RWPE1 (cell line): ENCODE data around the gene FYN.

ENCODE experiments used
- CTCF ChIA-PET: fragments of 350-600 bp; sonication (Branson Sonifier 250); formaldehyde crosslinking; extraction: SDS; loops from one replicate; lab custom pipeline; 2021; lab: Yijun Ruan, JAX
- POLR2A ChIA-PET: fragments of 400-600 bp; formaldehyde crosslinking; extraction: SDS; loops from one replicate; lab custom pipeline; 2020; ENCODE audit warnings: antibody characterized with exemption; ENCODE audit not compliant: low non-redundant PET; lab: Yijun Ruan, JAX
- DNase-seq: peaks from one replicate; pipeline ENCODE4 v3.0.0; 2012; ENCODE audit warnings: low spot score
- H3K27ac ChIP-seq: fragments of 450-650 bp; 2 replicates; pipeline ENCODE4 v1.5.1; 2017
- TF ChIP-seq, protein P1 (sequence below): fragments of 450-650 bp; conservative IDR thresholded peaks from 2 replicates; pipeline ENCODE4 v1.5.1; 2017; ENCODE audit warnings: low read depth, mild to moderate bottlenecking

The FYN gene

DNA sequence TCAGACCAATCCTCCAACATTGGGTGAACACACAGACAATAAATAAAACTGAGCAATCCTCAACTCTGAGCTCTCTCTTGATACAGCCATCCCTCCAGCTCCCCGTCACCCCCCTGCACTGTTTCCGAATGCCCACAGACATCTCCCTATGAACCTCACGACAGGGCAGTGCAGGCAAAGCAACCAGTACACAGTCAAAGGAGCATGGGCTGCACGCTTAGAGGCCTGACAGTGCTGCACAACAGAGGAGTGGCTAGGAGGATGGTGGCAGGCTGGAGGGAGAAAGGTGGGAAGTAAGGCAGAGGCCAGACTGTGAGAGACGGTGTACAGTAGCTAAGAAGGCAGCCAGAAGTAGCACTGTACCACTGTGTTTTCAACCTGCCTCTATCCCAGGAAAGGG is 24.0 kb downstream of the FYN start:
- no peak for DNase-seq
- CTCF ChIA-PET: no interaction called here
- TF ChIP-seq, protein P1, sequence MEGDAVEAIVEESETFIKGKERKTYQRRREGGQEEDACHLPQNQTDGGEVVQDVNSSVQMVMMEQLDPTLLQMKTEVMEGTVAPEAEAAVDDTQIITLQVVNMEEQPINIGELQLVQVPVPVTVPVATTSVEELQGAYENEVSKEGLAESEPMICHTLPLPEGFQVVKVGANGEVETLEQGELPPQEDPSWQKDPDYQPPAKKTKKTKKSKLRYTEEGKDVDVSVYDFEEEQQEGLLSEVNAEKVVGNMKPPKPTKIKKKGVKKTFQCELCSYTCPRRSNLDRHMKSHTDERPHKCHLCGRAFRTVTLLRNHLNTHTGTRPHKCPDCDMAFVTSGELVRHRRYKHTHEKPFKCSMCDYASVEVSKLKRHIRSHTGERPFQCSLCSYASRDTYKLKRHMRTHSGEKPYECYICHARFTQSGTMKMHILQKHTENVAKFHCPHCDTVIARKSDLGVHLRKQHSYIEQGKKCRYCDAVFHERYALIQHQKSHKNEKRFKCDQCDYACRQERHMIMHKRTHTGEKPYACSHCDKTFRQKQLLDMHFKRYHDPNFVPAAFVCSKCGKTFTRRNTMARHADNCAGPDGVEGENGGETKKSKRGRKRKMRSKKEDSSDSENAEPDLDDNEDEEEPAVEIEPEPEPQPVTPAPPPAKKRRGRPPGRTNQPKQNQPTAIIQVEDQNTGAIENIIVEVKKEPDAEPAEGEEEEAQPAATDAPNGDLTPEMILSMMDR: no peak
- H3K27ac ChIP-seq: no peak overlapping the region
- POLR2A ChIA-PET: no interaction called here

DNA sequence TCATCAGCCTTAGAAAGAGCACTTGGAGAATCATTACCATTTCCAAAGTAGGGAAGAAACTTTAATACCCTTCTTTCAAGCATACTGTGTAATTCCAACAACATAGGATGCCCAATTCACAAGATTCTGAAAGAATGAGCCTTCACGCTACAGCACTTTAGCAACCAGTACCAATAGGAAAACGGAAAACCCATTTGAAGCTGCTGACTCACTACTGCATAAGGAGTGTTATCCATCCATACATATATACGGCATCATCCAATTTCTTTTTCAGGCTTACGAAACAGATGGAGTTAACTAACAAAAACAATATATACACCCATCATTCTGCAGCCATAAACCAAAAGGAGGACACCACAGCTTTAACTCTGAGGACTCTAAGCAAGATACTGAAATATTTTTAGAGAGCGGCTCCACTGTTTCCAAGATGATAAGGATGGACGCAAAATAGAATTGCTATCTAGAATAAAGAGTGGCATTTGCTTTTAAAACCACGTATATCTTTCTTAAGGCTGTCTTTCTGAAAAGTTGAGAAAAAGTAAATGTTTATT is 24.9 kb downstream of the FYN start:
- CTCF ChIA-PET: no interaction called here

GRCh38 chr6:111846492-111847409 is 26.5 kb downstream of the FYN start:
- POLR2A ChIA-PET: interaction anchor here (0.6 kb wide), 1 partner anchor 57 kb away, joined by 3 read pairs; no protein-coding TSS in a partner anchor
- no peak for DNase-seq
- TF ChIP-seq, protein P1: no peak
- H3K27ac ChIP-seq: no peak overlapping the region
- CTCF ChIA-PET: no interaction called here

More for the DNA sequence above, 24.9 kb downstream of the FYN start:
- no peak overlapping the region for H3K27ac ChIP-seq
- TF ChIP-seq, protein P1: no peak
- POLR2A ChIA-PET: no interaction called here
- no peak for DNase-seq

- TF ChIP-seq, protein P1: no peak
- DNase-seq: no peak
- H3K27ac ChIP-seq: no peak overlapping the region
- POLR2A ChIA-PET: no interaction called here
- CTCF ChIA-PET: no interaction called here
Measured at GRCh38 chr6:111846066-111846465, 27.2 kb downstream of the FYN start.

- no peak for DNase-seq
- TF ChIP-seq, protein P1: no peak
- ChIA-PET CTCF (no interaction called here), POLR2A (interaction anchor here (0.6 kb wide), 1 partner anchor 197 kb away, joined by 3 read pairs; no protein-coding TSS in a partner anchor)
- no peak overlapping the region for H3K27ac ChIP-seq
Measured at GRCh38 chr6:111845441-111845871, 27.8 kb downstream of the FYN start.

DNA sequence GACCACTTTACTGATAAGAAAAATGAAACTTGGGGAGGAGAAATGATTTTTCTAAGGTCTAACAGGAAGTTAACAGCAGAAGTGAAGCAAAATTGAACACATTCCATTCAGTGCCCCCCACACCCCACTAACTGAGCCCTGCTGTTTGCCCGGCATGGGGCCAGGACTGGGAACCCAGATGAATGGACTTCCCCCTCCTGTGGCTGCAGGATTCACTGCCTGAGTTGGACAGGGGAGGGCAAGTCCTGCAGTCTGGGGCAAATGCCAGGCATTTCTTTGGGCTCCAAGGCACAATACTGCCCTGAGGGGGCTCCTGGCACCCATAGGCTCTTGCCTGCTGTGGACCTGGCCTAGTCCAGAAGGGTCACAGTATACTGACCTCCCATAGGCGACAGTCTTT is 28.3 kb downstream of the FYN start:
- DNase-seq: no peak
- POLR2A ChIA-PET: interaction anchor here (0.6 kb wide), 1 partner anchor 197 kb away, joined by 3 read pairs; no protein-coding TSS in a partner anchor
- TF ChIP-seq, protein P1: no peak
- no peak overlapping the region for H3K27ac ChIP-seq
- CTCF ChIA-PET: no interaction called here
